Loucy (cell line): ENCODE measurements around the gene SRRM4.

Source experiments
- CTCF ChIP-seq: fragments of 200-600 bp; sonication (generic); conservative IDR thresholded peaks from 2 replicates; pipeline ENCODE4 v1.5.1; 2014; ENCODE audit warnings: mild to moderate bottlenecking, antibody characterized with exemption, low read length
- EZH2phosphoT487 ChIP-seq: fragments of 200-600 bp; IDR thresholded peaks from 2 replicates; pipeline ENCODE4 v1.6.1; 2018; ENCODE audit warnings: antibody characterized with exemption, mild to moderate bottlenecking, moderate library complexity, borderline replicate concordance

DNA sequence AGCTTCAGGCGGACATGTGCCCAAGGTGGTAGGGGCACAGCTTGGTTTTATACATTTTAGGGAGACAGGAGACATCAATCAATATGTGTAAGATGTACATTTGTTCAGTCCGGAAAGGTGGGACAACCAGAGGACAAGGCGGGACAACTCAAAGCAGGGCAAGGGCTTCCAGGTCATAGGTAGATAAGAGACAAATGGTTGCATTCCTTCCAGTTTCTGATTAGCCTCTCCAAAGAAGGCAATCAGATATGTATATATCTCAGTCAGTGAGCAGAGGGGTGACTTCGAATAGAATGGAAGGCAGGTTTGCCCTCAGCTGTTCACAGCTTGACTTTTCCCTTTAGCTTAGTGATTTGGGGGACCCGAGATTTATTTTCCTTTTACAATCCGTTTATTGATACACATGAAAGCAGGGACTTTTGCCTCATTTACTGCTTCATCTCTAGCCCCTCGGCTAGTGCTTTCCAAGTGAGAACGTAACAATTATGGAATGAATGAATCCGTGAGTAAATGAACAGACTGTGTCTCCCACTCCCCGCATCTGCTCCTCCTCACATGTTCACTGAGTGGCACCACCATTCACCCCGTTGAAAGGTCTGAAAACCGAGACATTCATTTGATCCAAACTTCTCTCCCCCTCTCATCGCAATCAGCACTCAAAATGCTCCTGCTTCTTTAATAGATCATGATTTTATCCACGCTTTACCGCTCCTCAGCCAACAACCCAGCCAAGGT is 190.5 kb downstream of the SRRM4 start:
- TF ChIP-seq CTCF: no peak
- TF ChIP-seq EZH2phosphoT487: no peak
